HUDEP-2 (cell line): Measurements from ENCODE around the gene C14orf180.

Source experiments
- DNase-seq, 76 experiments: peaks; one replicate each; lab custom pipeline; 2025; ENCODE audit not compliant: unreplicated experiment in 76 of 76; lab: John Stamatoyannopoulos, UW

C14orf180 gene

DNA sequence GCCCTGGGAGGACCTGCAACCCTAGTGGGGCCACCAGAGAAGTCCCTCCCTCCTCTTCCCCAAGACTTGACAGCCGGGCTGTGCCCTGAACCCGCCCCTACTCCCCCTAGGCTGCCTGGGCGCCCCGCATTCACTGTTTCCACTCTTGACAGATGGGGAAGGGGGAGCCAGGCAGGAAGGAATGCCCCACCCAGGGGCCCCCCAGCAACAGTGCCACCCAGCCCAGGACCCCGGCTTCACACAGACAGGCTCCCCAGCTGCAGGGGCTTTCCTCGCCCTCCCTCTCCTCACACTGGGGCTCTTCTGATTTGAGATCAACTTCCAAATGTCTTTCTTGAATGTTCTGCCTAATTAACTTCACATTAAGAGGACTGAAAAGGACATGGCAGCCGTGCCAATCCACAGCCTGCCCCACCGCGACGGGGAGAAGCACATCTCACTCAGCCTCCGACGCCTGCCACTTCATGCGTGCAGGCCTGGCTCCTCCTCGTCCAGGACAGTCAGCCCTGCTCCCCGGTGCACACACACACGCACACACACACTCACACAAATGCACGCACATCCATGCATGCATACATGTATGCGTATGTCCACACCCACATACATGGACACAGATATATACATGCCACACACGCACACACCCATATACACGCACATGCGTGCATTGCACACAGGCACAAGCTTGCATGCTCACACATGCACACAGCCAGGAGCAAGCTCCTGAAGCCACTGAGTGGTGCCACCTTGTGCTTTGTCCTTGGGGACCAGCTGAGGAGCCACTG lies 19.6 kb upstream of the C14orf180 start:
- DNase-seq: no peak

DNA sequence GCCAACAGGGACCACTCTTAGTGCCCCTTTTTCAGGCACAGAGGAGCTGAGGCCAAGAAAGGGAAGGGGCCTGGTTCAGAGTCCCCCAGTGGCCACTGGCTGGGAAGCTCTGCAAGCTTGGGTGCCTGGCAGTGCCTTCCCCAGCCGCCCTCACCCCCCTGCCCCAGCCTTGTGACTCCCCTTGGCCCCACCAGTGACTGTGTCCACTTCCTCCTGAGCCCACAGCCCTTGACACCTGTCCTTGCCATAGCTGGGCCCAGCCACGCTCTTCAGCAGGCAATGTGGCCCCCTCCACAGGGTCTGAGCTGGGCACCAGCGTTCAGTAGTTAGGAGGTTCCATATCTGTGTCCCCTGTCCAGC lies 19.0 kb upstream of the C14orf180 start:
- no peak for DNase-seq

- DNase-seq: no peak
Observed at GRCh38 chr14:104561124-104561557, 18.4 kb upstream of the C14orf180 start.

GRCh38 chr14:104561632-104562495 lies 17.7 kb upstream of the C14orf180 start:
- no peak for DNase-seq

GRCh38 chr14:104562606-104563005 lies 17.0 kb upstream of the C14orf180 start:
- no peak for DNase-seq

DNA sequence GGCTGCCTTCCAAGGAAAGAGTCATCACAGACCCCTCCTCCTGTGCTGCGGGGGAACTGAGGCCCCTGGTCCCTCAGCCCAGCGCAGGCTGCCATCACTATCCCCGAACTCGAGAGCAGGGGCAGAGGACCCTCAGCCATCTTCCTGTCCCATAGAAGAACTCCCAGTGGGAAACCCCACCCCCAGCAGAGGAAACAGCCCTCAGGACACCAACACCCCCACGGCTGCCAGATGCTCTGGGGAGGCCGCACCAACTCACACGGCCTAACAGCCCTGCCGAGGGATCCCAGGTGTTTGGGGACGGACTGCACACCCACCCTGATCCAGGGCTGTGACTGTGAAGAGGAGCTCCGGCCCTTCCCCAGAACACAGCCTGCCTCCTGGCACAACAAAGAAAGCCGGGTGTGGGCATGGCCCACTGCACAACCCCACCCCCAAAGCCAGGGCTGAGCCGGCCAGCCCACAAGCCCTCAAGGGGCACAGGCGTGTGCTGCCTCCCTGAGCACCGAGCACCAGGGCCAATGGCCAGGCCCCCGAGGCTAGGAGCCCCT lies 16.3 kb upstream of the C14orf180 start:
- no peak for DNase-seq

- DNase-seq: peak in 55 of 76 experiments; percentile 17 to 84 (median 48)
Observed at GRCh38 chr14:104563742-104564615, 15.6 kb upstream of the C14orf180 start.

- no peak for DNase-seq
Observed at GRCh38 chr14:104564744-104565679, 14.6 kb upstream of the C14orf180 start.

- DNase-seq: peak in 53 of 76 experiments; percentile 11 to 81 (median 58)
Observed at GRCh38 chr14:104567141-104567956, 12.2 kb upstream of the C14orf180 start.

GRCh38 chr14:104567957-104568225 lies 11.7 kb upstream of the C14orf180 start:
- no peak for DNase-seq

DNA sequence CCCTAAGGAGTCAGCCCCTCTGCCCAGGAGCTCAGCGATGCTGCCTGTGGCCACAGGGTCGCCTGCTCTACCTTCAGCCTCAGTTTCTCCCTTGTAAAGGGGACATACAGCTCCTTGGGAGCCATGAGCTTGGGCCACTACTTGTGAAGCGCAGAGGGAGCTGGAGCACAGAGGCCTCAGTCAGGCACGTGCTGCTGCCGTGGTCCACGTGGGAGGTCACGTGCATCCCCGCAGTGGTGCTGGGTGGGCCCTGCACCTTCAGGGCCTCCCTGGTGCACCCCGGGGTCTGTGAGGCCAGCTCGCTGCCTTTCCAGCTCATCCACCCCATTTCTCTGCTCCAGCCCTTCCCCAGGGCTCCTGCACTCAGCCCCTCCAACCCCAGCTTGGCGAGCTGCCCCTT lies 10.9 kb upstream of the C14orf180 start:
- DNase-seq: no peak

- no peak for DNase-seq
Observed at GRCh38 chr14:104569435-104569834, 10.1 kb upstream of the C14orf180 start.

DNA sequence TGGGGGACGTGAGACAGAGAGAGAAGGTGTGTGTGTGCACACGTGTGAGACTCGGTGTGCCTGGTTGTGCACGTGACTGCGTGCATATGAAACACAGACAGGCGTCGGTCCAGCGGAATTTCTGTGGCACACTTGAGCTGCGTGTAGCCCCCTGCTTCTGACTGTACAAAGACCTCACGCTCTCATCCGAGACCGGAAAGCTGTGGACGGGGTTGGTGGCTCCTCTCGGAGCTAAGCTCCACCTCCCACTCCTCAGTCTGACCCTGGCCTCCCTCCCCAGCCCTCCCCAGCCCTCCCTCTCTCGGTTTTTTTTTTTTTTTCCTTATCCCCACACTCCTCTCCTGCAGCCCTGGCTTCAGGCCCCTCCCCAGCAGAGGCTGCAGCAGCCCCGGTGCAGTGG lies 8.3 kb upstream of the C14orf180 start:
- DNase-seq: no peak

DNA sequence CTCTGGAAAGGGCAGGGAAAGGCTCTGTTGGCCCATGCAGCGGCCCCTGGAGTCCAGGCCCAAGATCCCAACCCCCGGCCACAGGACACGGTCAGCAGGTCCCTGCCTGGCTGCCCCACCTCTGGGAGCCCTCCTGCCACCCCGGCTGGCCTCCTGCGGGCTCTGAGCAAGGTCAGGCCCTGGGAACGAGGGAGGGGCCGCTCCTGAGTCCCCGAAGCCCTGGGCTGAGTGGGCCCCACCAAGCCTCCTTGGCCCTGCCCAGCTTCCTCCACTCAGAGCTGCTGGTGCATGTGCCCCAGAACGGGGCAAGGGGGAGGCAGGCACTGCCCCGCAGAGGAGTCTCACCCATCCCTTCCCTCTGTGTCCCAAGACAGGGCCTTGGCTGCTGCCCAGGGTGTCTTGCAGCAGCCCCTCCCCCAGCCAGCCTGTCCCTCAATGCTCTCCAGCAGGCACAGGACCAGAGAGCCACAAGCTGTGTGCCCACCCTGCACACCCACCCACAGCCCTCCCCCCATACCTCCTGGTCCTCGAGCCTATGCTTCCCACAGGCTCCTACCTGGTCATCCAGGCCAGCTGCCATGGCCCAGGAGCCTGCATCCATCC lies 7.4 kb upstream of the C14orf180 start:
- peak in 39 of 76 experiments; percentile 11 to 71 (median 40) for DNase-seq

DNA sequence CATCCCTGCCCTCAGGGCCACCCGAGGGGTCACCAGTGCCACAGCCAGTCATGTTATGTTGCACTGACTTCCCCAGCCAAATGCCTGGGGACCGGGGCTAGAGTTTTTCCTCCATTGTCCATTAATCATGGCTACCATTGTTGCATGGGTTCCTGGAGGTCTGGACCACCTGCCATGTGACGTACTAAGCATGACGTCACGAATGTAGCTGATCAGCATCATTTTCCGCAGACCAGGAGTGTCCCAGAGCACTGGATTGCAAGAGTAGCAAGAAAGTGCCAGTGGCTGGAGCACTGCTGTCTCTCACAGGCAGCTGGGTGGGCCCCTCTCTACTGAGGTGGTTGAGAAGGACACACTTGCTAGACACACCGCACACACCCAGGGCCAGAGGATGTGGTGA lies 6.9 kb upstream of the C14orf180 start:
- DNase-seq: no peak

DNA sequence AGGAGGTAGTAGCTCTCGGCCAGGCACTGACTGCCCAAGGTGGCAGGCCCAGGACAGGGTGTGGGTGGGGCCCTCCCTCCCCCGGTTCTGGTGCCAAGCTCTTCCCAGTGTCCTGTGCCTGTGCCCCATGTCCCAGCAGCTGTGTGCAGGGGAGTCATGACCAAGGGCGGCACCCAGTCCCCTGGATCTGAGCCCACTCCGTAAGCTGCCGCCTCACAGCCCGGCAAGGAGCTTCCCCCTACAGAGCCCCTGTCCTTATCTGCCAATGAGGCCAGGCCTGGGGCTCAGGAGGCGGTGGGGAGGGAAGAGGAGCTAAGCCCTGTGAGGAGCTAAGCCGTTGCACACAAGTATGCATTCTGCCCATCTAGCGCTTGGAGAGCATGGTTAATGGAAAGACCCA lies 5.6 kb upstream of the C14orf180 start:
- DNase-seq: peak in 70 of 76 experiments; percentile 21 to 95 (median 84)

DNA sequence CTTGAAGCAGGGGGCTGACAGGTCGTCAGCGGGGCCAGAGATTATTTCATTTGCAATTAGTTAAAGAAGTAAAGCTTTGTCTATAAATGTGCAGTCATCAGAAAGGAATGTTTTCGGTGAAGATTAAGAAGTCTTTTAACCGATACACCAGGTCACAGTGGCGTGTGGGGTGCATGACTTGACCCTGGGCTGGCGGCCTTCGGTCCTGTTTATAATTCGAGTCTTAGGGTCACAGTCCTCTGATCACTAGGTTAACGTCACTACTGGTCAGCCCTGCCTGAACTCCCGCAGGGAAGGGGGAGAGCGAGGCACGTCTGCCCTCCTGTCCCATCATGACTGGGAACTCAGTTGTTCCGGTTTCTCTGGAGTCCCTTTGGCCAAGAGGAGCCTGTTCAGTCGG lies 5.0 kb upstream of the C14orf180 start:
- DNase-seq: no peak

DNA sequence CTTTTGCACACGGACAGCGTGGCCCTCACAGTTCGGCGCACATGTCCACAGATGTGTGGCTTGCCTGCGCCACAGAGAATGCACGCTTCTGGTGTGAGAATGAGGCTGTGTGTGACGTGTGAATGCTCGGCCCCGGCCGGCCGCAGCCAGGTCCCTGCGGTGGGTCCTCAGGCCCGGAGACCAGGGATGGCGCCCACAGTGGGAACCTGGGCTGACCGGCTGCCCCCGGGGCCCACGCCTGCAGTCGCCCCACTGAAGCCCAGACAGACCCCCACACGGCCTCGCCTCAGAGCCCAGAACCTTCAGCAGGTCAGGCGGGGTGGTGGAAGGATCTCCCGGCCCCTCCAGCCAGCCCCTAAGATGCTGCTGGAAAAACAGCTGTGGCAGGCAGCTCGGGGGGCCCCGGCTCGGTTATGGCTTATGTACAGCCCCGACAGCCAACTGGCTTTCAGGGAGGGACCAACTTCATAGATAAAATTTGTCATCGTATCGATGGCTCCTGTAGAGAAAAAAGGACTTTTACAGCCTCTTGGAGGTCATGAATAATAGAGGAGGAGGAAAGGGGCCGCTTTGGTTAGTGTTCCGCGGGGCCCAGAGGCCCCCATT lies 4.5 kb upstream of the C14orf180 start:
- DNase-seq: no peak
